GM12878 (cell line): ENCODE measurements around the gene MRPL30. TPM values are rescaled to one million over a fixed set of nuclear protein-coding genes. Genes with fewer than 3 reads are reported as not detected.

Experiments used
- ASH2L ChIP-seq: fragments of 300-600, 200-600 bp; sonication (generic); IDR thresholded peaks from 2 replicates; pipeline ENCODE4 v1.6.1; 2017; ENCODE audit warnings: low read depth, mild to moderate bottlenecking, borderline replicate concordance
- BMI1 ChIP-seq: fragments of 450-650 bp; IDR thresholded peaks from 2 replicates; pipeline ENCODE4 v1.6.1; 2016; ENCODE audit warnings: mild to moderate bottlenecking, moderate library complexity, borderline replicate concordance
- CBFB ChIP-seq: IDR thresholded peaks from 2 replicates; pipeline ENCODE4 v1.6.1; 2016; ENCODE audit warnings: antibody characterized with exemption, low read depth
- CEBPB ChIP-seq, 2 experiments: fragments of 150-350 bp in 1 of 2; IDR thresholded peaks; 2 replicates each; pipeline ENCODE4 v1.6.1; 2012 to 2014; ENCODE audit warnings: low read depth in 2 of 2, low read length in 2 of 2, borderline replicate concordance in 1 of 2, inconsistent platforms in 1 of 2
- CHD1 ChIP-seq: IDR thresholded peaks from 2 replicates; pipeline ENCODE4 v1.6.1; 2012; ENCODE audit warnings: low read depth, low read length, improper control_type of control experiment
- DPF2 ChIP-seq: fragments of 450-650 bp; IDR thresholded peaks from 2 replicates; pipeline ENCODE4 v1.6.1; 2017; ENCODE audit warnings: mild to moderate bottlenecking
- E2F8 ChIP-seq: fragments of 450-650 bp; IDR thresholded peaks from 2 replicates; pipeline ENCODE4 v1.6.1; 2018; ENCODE audit warnings: mild to moderate bottlenecking, low read depth, moderate library complexity; ENCODE audit not compliant: partially characterized antibody
- FOXM1 ChIP-seq: IDR thresholded peaks from 2 replicates; pipeline ENCODE4 v1.6.1; 2012; ENCODE audit warnings: low read depth, mild to moderate bottlenecking, inconsistent platforms, low read length, moderate library complexity
- KDM1A ChIP-seq: fragments of 200-600 bp; sonication (generic); IDR thresholded peaks from 2 replicates; pipeline ENCODE4 v1.6.1; 2016; ENCODE audit warnings: borderline replicate concordance
- KLF5 ChIP-seq: fragments of 450-650 bp; IDR thresholded peaks from 2 replicates; pipeline ENCODE4 v1.6.1; 2014; ENCODE audit warnings: mild to moderate bottlenecking; ENCODE audit not compliant: partially characterized antibody
- MTA3 ChIP-seq: IDR thresholded peaks from 2 replicates; pipeline ENCODE4 v1.6.1; 2012; ENCODE audit warnings: low read length, inconsistent platforms, borderline replicate concordance
- MXI1 ChIP-seq: fragments of 150-350 bp; IDR thresholded peaks from 2 replicates; pipeline ENCODE4 v1.6.1; 2011; ENCODE audit warnings: low read depth, mild to moderate bottlenecking, inconsistent platforms, low read length, improper control_type of control experiment
- NFYA ChIP-seq: IDR thresholded peaks from 2 replicates; pipeline ENCODE4 v1.6.1; 2011; ENCODE audit warnings: low read depth, mild to moderate bottlenecking, low read length, improper control_type of control experiment, borderline replicate concordance
- NR2C1 ChIP-seq: fragments of 450-650 bp; IDR thresholded peaks from 2 replicates; pipeline ENCODE4 v1.6.1; 2017; ENCODE audit warnings: antibody characterized with exemption, mild to moderate bottlenecking, moderate library complexity
- NR2F1 ChIP-seq: fragments of 450-650 bp; conservative IDR thresholded peaks from 2 replicates; pipeline ENCODE4 v1.6.1; 2017; ENCODE audit warnings: mild to moderate bottlenecking
- PKNOX1 ChIP-seq: fragments of 450-650 bp; IDR thresholded peaks from 2 replicates; pipeline ENCODE4 v1.6.1; 2016; ENCODE audit warnings: mild to moderate bottlenecking
- RAD21 ChIP-seq: IDR thresholded peaks from 2 replicates; pipeline ENCODE4 v1.6.1; 2011; ENCODE audit warnings: mild to moderate bottlenecking, low read depth, low read length, moderate library complexity; ENCODE audit not compliant: insufficient read depth
- RAD51 ChIP-seq: fragments of 450-650 bp; IDR thresholded peaks from 2 replicates; pipeline ENCODE4 v1.6.1; 2016; ENCODE audit warnings: moderate library complexity, mild to moderate bottlenecking, inconsistent platforms
- SIX5 ChIP-seq: IDR thresholded peaks from 2 replicates; pipeline ENCODE4 v1.6.1; 2011; ENCODE audit warnings: mild to moderate bottlenecking, low read depth, low read length, moderate library complexity; ENCODE audit not compliant: severe bottlenecking
- SP1 ChIP-seq: IDR thresholded peaks from one replicate; pipeline ENCODE4 v1.6.1; 2011; ENCODE audit warnings: low read depth, low read length
- SPI1 ChIP-seq: IDR thresholded peaks from 2 replicates; pipeline ENCODE4 v1.6.1; 2011; ENCODE audit warnings: low read depth, mild to moderate bottlenecking, low read length, moderate library complexity, borderline replicate concordance; ENCODE audit not compliant: insufficient read depth
- TAF1 ChIP-seq: IDR thresholded peaks from 2 replicates; pipeline ENCODE4 v1.6.1; 2011; ENCODE audit warnings: mild to moderate bottlenecking, low read depth, low read length, borderline replicate concordance
- USF1 ChIP-seq: IDR thresholded peaks from 2 replicates; pipeline ENCODE4 v1.6.1; 2011; ENCODE audit warnings: borderline replicate concordance, low read depth, mild to moderate bottlenecking, moderate library complexity, mixed read lengths, low read length; ENCODE audit not compliant: insufficient read depth; ENCODE audit errors: extremely low read length
- ZNF217 ChIP-seq: fragments of 450-650 bp; IDR thresholded peaks from 2 replicates; pipeline ENCODE4 v1.6.1; 2017; ENCODE audit warnings: antibody characterized with exemption, mild to moderate bottlenecking
- ZNF274 ChIP-seq: IDR thresholded peaks from one replicate; pipeline ENCODE4 v1.8.0; 2011; ENCODE audit not compliant: insufficient read length, insufficient read depth
- polyA plus RNA-seq, 11 experiments: library from polyadenylated mRNA; depleted of rRNA in 4 of 11; unstranded in 6 of 11; stranded (reverse) in 5 of 11; fragments of >200 nt; fragmentation: Nextera tagmentation in 4 of 11; fragmentation: Illumina TruSeq in 1 of 11; extraction: Ambion mirVana in 4 of 11; extraction: Trizol in 1 of 11; gene quantifications; 1 replicate in 1 of 11; 2 replicates in 10 of 11; pipeline versions ENCODE4 v1.2.1 to v1.2.3, GENCODE V29; 2011 to 2016; ENCODE audit warnings: inconsistent platforms in 2 of 11, missing spikeins in 2 of 11, low read depth in 1 of 11
- total RNA-seq, 4 experiments: library from RNA; depleted of rRNA in 3 of 4; stranded (reverse); fragments of >200 nt in 3 of 4; fragmentation: Illumina TruSeq in 1 of 4; extraction: Trizol in 1 of 4; gene quantifications; 2 replicates each; pipeline versions ENCODE4 v1.2.1 to v1.2.3, GENCODE V29; 2013 to 2021

The MRPL30 gene
- total and polyA plus RNA-seq, 10 of the 15 experiments (the other 5 are each of a cell fraction or from before 2014, with no cell fraction given): 33.6 to 63.3 (median 40.1) TPM

GRCh38 chr2:99154643-99155536 lies 26.1 kb upstream of the MRPL30 start, which contains the start of the genes LIPT1 and TSGA10 (continued):
- no peak for TF ChIP-seq SIX5
- no peak for TF ChIP-seq ZNF274
- TF ChIP-seq SPI1: no peak
- TF ChIP-seq KLF5: peak; percentile 70
- TF ChIP-seq PKNOX1: no peak
- peak; percentile 59; the same call in 1 of the 2 replicates for TF ChIP-seq TAF1
- no peak for TF ChIP-seq RAD51
- TF ChIP-seq RAD21: no peak
- TF ChIP-seq ZNF217: peak; percentile 72; the same call in 1 of the 2 replicates
- peak; percentile 80 for TF ChIP-seq NR2C1
- TF ChIP-seq USF1: peak; percentile 38
- TF ChIP-seq CEBPB (IDR thresholded peaks at IDR 0.05; ENCODE audit: borderline replicate concordance in 1 of 2, low read depth in 2 of 2, low read length in 2 of 2): no peak
- no peak; the same call in none of the 2 replicates for TF ChIP-seq MXI1
- peak; percentile 88 for TF ChIP-seq NR2F1
- peak; percentile 59 for TF ChIP-seq CHD1
- TF ChIP-seq E2F8: peak; percentile 38
- TF ChIP-seq DPF2: peak; percentile 94
- 0 out of 2 replicates have a peak, but pooled peaks have one; percentile 39 for TF ChIP-seq FOXM1
- TF ChIP-seq MTA3: peak; percentile 17; the same call in 1 of the 2 replicates
- no peak for TF ChIP-seq ASH2L
- peak; percentile 54 for TF ChIP-seq SP1
- TF ChIP-seq KDM1A: no peak
- TF ChIP-seq BMI1: no peak
- TF ChIP-seq CBFB: peak; percentile 94
- TF ChIP-seq NFYA: no peak
